HG03521 (cell line): ENCODE results near the gene HIGD2A.
"Not testable (repeated sequence)": the region's sequence is repeated elsewhere in the genome, so short reads cannot be mapped to it uniquely, and the experiment has no call there.

Experiments
- ATAC-seq: cut with Tn5 transposase; IDR thresholded peaks from one replicate; pipeline ENCODE4 v1.9.1; 2021; ENCODE audit warnings: mild to moderate bottlenecking, moderate library complexity; ENCODE audit not compliant: unreplicated experiment

Gene HIGD2A

GRCh38 chr5:176394096-176394495 is 5.5 kb downstream of the HIGD2A start:
- no peak for ATAC-seq

- no peak for ATAC-seq
These were observed 6.5 kb downstream of the HIGD2A start for GRCh38 chr5:176394881-176395675.

GRCh38 chr5:176396330-176396729 is 7.8 kb downstream of the HIGD2A start:
- ATAC-seq, result no peak

DNA sequence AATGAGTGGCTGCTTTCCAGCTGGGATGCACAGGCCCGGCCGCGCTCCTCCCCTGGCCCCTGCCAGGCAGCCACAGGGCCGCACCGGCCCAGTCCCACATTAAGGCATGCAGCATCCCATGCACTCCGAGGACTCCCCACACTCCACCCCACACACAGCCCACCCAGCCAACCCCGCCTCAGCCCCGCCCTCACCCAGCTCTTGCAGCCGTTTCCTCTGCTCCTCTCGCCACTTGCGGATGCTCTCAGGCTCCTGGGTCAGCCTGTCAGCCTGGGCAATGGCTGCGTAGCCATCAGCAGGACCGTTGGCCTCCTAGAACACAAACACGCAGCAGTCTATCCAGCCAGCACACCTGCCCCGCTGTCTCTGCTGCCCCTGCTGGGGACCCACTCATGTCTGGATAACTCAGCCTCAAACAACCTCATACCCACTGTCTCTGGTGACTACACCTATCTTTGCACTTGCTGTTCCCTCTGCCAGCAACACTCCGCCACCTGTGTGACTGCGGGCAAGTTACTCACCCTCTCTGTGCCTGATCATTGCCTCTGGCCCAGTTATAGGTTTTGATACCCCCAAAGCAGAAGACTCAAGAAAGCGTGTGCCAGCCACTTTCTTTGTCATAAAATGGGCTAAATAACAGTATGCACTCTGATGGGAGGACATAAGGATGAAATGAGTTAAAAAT is 9.3 kb downstream of the HIGD2A start:
- ATAC-seq, result no peak

DNA sequence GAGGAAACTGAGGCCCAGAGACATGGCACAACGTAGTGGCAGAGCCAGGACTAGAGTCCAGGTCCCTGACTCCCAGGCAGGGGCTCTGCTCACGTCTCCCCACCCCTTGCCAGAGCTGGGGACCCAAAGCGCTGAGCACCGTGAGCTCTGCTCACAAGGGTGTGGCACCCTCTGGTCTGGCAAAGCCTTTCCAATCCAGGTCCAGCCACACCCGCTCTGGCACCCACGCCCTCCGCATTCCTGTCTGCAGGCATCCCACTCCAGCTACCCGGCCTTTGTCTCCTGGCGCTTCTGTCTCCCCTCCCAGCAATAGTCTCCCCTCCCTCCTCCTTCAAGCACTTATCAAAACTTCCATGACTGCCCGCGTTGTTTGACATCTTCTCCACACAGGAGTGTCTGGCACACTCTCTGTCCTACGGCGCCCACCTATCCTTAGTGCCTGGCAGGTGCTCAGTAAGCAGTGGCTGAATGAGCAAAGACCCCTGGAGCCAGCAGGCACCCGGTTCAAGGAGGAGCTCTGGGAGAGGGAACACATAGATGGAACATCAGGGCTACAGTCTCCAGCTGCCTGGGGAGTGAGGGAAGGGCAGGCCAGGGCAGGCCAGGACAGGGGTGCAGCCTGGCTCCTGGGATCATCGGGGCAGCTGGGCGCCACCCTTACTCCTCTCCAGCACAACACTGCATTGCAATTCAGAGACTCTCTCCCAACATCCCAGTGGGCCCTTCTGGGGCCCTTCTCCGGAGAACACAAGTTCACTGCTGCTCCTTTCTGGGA is 12.0 kb downstream of the HIGD2A start:
- no peak for ATAC-seq

DNA sequence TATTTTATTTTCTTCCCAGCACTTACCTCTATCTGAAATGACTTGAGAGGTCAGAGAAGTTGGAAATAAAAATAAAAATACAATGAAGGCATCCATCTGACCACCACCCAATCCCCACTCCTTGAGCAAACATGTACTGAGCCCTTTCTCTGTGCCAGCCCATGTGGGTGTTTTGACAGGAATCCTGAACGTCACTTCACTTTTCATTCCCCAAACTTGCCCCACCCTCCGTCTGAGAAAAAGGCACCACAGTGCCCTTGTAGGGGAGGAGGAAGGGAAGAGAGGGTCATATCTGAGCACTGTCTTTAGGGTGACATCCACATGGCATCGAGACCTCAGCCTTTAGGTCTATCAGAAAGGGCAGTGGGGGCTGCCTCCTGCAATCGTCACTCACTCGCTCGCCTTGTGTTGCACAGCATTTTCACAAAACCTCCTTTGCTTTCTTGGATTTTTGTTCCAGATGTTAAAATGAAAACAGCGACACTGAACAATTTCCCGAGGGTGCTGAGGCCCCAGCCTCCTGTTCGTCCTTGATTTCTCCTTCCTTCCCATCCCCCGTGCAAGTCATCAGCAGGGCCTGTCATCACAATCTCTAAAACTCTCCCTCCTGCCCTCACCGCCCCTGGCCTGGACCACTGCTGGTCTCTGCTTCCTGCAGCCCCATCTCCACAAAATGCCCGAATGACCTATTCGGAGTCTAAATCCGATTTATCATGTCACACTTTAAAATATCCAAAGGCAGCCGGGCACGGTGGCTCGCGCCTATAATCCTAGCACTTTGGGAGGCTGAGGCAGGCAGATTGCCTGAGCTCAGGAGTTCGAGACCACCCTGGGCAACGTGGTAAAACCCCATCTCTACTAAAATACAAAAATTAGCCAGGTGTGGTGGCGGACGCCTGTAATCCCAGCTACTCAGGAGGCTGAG is 13.0 kb downstream of the HIGD2A start:
- no peak for ATAC-seq

DNA sequence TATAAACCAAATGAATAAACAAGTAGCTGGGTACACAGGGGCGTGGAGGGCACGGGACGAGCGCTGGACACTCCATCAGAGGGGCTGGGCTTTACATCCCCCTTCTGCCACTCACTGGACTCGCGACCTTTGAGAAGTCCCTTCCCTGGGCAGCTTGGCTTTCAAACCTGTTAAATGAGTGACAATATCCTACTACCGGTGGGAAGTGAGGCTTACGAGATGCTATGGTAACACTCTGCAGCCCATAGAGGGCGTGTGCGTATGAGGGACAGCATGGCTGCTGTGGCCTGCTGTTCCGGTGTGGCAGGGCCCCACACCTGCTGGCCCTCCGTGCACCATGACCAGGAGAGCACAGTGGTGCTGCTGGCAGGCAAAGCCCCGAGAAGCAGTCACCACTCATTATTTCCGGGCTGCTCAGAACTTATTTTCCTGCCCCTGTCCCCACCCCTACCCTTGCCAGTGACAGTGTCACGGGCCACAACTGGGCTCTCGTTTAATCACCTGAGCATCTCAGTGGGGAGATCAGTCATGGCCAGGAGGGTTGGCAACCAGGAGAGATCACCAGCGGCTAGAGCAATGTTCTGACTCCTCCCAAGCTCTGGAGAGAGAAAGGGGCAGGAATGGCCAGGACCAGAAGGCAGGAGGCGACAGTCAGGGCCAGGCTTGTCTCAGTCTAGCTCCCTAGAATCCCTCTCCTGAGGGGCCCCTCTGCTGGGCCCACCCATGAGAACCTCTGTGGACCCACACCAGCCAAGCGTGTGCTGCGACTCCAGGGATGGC is 17.3 kb downstream of the HIGD2A start:
- ATAC-seq, result no peak

DNA sequence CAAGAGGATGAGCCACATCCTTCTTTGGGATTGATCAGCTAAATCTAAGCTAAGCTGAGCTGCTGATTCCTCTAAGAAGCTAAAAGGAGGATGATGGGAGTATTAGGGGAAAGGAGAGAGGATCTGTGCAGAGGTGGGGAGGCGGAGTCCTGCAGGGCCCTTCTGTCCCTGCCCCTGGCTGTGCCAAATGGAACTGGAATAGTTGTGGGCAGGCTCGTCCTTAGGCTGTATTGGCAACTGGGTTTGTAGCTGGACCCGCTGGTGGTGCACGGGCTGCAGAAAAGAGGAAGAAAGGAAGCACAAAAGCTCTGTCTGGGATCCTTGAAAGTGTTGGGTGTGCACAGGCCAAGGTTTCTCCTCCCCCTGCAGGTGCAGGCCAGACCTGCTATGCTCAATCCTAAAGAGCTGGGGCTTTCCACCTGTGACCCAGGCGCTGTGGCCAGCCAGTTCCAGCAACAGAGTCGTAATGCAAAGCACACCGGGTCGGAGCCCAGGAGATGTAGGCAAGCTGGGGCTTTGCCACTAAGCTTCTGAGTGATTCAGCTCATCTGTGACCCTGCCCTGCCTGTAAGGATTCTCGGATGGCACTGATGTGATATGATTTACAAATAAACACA is 18.0 kb downstream of the HIGD2A start:
- ATAC-seq, result no peak

- ATAC-seq, result no peak
These were observed 19.1 kb downstream of the HIGD2A start for GRCh38 chr5:176407456-176408251.

GRCh38 chr5:176408252-176408573 is 19.7 kb downstream of the HIGD2A start:
- ATAC-seq, result not testable (repeated sequence)

- no peak for ATAC-seq
These were observed 20.0 kb downstream of the HIGD2A start for GRCh38 chr5:176408590-176408989.

DNA sequence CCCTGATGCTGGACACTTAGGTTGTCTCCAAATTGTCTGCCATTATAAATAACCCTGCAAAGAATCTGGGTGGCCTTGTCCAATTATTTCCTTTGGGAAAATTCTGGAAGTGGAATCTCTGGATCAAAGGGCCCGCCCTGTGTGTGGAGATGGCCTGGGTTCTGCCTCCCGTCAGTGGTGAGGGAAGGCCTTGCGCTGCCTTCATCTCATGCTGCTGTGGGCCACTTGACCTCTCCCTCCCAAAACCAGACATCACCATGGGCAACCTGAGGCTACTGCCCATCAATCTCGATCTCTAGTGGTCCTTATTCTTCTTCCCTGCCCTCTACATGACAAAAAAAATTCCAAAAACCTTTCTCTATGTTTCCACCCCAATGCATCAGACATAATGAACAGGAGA is 21.2 kb downstream of the HIGD2A start:
- no peak for ATAC-seq

DNA sequence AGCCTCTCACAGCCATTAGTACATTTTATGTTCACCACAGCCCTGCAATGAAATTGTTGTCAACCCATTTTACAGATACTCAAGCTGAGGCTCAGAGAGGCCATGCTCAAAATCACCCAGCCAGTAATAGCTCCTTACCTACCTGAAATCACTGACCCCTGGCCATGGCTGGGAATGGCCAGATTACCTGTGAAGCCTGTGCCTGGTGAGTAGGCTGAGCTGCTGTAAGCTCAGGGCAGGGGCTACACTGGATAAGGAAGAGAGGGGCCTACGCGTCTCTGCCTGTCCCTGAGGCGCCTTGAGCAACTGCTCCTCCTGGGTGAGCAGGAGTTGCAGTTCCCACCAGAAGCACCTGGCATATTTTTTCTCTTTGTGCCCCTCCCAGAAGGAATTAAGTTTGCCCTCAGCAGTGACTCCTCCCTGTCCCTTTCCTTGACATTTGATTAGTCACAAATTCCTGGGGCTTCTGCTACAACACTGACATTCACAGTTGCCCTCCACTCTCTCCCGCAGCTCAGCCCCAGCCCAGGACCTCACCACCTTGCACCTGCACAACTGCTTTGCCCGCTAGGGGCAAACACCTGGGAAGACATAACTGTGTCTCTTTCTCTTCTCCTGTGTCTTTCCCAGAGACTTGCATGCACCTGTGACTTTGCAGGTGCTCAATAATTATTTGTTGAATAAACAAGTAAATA is 22.1 kb downstream of the HIGD2A start:
- ATAC-seq, result no peak

- no peak for ATAC-seq
These were observed 24.1 kb downstream of the HIGD2A start for GRCh38 chr5:176412517-176413254.

- ATAC-seq, result no peak
These were observed 24.7 kb downstream of the HIGD2A start for GRCh38 chr5:176413255-176413565.

DNA sequence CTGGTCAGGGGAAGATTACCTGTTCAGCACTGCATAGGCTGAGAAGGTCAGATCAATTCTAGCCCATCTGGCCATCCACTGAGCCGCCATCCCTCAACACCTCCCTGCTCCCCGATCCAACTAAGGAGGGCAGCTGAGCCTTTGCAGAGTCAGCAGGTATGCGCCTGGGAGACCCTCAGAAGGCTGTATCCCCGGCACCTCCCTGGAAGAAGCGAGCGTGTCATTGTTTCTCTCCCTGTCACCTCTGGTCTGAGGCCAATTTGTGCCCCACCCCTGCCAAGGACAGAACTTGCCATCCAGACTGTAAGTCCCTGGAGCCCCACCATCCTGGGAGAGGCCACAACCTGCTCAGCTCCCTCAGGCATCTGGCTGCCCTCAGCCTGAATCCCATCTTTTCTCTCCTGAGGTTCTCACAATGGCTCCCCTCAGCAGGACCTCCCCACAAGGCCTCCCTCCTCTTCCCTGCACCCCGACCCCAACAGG is 25.2 kb downstream of the HIGD2A start:
- ATAC-seq, result no peak

- no peak for ATAC-seq
These were observed 26.2 kb downstream of the HIGD2A start for GRCh38 chr5:176414704-176415103.
